HL-60 (cell line): ENCODE data around the gene GABBR2.

Source experiments
- DNase-seq, 2 experiments: peaks; one replicate each; pipeline ENCODE4 v3.0.0-alpha.2; 2010 to 2020; ENCODE audit warnings: low read depth in 1 of 2, low spot score in 1 of 2
- H3K27ac ChIP-seq: fragments of 250-450 bp; sonication (Bioruptor Pico); replicated peaks from 2 replicates; pipeline ENCODE4 v1.5.1; 2020; ENCODE audit warnings: mild to moderate bottlenecking, moderate library complexity
- H3K27me3 ChIP-seq: fragments of 250-450 bp; sonication (Bioruptor Pico); 2 replicates; pipeline ENCODE4 v1.5.1; 2021; ENCODE audit warnings: mild to moderate bottlenecking, moderate library complexity; ENCODE audit not compliant: insufficient read depth, poor library complexity, severe bottlenecking
- H3K4me3 ChIP-seq: replicated peaks from 2 replicates; pipeline ENCODE4 v1.5.1; 2011; ENCODE audit warnings: mild to moderate bottlenecking, control low read depth, low read length; ENCODE audit not compliant: insufficient read depth
- CTCF ChIP-seq: IDR thresholded peaks from one replicate; pipeline ENCODE4 v1.5.1; 2011; ENCODE audit warnings: low read length, control low read depth, inconsistent platforms; ENCODE audit not compliant: insufficient read depth
- GABPA ChIP-seq: IDR thresholded peaks from 2 replicates; pipeline ENCODE4 v1.6.1; 2012; ENCODE audit warnings: low read depth
- POLR2AphosphoS5 ChIP-seq: IDR thresholded peaks from 2 replicates; pipeline ENCODE4 v1.6.1; 2012; ENCODE audit warnings: low read depth
- REST ChIP-seq: IDR thresholded peaks from 2 replicates; pipeline ENCODE4 v1.6.1; 2012; ENCODE audit warnings: low read depth; ENCODE audit not compliant: insufficient replicate concordance
- SPI1 ChIP-seq: IDR thresholded peaks from 2 replicates; pipeline ENCODE4 v1.6.1; 2012; ENCODE audit warnings: low read depth, mild to moderate bottlenecking, borderline replicate concordance

Gene GABBR2

GRCh38 chr9:98706651-98707165 is 2.0 kb downstream of the GABBR2 start:
- Histone ChIP-seq H3K4me3 (no peak overlapping the region), H3K27ac (no peak overlapping the region), H3K27me3 (peaks cover 40% of the 10 kb centered on the region)
- TF ChIP-seq GABPA (no peak), REST (no peak), SPI1 (no peak), CTCF (no peak), POLR2AphosphoS5 (no peak)
- peak in 1 of 2 experiments; percentile 7 for DNase-seq

GRCh38 chr9:98702835-98703380 is 5.8 kb downstream of the GABBR2 start:
- DNase-seq = no peak
- H3K27ac ChIP-seq = no peak overlapping the region
- peaks cover 25% of the 10 kb centered on the region for H3K27me3 ChIP-seq
- no peak overlapping the region for H3K4me3 ChIP-seq
- no peak for TF ChIP-seq REST
- TF ChIP-seq SPI1 = no peak

- Histone ChIP-seq H3K4me3 (no peak overlapping the region), H3K27ac (no peak overlapping the region), H3K27me3 (peaks cover 19% of the 10 kb centered on the region)
- TF ChIP-seq POLR2AphosphoS5 = no peak
- TF ChIP-seq CTCF = no peak
- TF ChIP-seq GABPA = no peak
- no peak for TF ChIP-seq SPI1
- TF ChIP-seq REST = no peak
- DNase-seq = no peak
Observed at GRCh38 chr9:98702340-98702739, 6.4 kb downstream of the GABBR2 start.

- DNase-seq = no peak
- H3K27me3 ChIP-seq = peaks cover 11% of the 10 kb centered on the region
- H3K27ac ChIP-seq = no peak overlapping the region
- no peak overlapping the region for H3K4me3 ChIP-seq
- TF ChIP-seq POLR2AphosphoS5 = no peak
- no peak for TF ChIP-seq SPI1
- TF ChIP-seq GABPA = no peak
- TF ChIP-seq CTCF = no peak
- TF ChIP-seq REST = no peak
Observed at GRCh38 chr9:98701576-98701975, 7.2 kb downstream of the GABBR2 start.
